HG03571 (cell line): ENCODE measurements around the gene C1orf116.

Experiments used
- ATAC-seq: cut with Tn5 transposase; IDR thresholded peaks from one replicate; pipeline ENCODE4 v1.9.1; 2021; ENCODE audit not compliant: unreplicated experiment

C1orf116 gene

DNA sequence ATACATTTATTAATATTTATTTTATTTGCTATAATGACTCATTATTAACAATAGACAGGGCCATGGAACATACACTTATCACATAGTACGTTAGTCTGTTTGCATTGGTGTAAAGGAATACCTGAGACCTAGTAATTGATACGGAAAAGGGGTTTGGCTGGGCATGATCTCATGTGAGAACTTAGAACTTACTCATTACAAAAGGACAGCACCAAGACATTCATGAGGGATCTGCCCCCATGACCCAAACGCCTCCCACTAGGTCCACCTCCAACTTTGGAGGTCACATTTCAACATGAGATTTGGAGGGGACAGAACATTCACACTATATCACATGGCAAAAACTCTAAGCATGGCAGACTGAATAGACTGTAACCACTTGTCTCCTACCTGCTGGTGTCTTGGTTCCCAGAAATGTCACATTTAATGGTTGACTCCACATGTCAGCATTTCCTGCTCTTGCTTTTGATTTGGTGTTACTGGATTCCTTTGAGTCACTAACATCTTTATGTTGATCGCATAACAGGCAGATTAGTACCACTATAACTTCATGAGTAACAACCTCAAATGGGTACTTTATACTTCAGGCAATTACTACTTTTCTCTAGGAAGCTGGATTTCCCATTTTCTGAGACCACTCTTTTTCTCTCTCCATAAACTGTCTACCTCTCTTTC lies 3.5 kb upstream of the C1orf116 start:
- no peak for ATAC-seq

DNA sequence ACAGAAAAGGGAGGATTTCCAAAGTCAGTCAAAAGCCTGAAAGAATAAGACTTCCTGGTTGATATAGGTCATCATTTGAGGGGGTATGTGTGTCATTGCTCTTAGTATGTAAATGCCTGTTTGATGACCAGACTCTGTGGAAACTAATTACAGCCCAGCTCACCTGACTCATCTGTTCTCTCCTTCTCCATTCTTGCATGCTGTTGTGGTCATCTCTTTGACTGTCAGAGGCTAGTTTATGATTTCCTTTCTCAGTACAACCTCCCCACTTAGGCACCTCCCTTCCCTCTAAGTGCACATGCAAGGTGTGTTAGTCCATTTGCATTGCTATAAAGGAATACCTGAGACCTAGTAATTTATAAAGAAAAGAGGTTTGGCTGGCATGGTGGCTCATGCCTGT lies 2.4 kb upstream of the C1orf116 start:
- ATAC-seq = no peak

DNA sequence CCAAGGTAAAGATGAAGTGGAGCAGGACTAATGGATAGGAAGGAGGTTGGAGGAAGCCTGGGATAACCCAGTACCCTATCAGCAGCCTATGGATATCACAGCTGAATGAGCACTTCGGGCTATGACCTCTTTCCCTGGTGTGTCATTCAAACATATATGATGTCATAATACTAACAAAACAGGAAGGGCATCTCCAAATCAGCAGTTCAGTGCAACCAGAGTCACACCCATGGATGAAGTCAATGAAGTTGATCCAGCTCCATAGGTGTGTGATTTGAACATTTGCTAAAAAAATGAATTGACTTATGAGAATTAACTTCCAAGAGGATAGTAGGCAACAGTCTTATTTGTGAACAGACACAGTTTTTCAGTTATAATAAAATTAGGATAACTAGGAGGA lies 1.7 kb upstream of the C1orf116 start:
- no peak for ATAC-seq

DNA sequence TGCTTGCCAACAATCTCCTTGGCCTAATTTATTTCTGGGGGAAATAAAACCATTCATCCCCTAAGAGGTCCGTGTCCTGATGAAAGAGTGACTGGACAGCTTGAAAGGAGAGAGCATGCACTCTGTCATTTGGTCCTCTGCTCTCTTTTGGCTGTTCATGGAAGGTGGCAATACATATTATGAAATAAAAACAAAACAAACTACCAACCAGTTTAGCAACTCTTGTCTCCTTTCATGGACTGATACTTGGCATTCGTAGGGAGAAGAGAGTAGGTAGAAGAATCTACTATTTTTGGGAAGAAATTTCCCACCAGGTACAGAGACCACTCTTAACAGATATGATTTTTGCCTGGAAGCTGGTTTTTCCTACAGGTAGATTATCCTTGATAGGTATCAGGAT lies 746 bp upstream of the C1orf116 start:
- no peak for ATAC-seq

DNA sequence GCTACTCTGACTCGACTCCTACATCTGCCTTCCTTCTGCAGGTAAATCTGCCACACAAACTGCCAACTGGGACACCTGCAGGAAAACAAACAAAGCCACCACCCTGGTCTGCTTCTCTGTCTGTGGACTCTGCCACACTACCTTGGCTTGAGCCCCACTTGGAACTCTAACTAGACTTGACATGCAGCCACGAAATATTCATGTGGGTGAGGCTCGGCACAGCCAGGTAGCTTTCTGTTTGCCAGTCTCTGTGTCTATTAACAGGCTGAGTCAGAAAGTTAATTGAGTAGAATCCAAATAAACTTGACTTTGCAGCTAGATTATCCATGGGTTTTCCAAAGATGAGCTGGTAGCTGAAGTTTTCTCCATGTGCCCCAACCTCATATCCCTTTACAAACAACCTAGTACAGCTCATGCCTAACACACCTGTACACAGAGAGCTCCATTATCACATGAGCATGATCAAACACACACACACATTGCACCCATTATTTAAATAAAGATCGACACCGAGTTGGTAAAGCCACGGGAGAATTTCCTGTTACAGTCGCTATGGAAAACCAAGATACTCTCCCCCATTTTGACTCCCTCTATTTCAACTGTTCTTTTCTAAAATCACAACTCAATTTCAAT lies 808 bp downstream of the C1orf116 start:
- no peak for ATAC-seq

DNA sequence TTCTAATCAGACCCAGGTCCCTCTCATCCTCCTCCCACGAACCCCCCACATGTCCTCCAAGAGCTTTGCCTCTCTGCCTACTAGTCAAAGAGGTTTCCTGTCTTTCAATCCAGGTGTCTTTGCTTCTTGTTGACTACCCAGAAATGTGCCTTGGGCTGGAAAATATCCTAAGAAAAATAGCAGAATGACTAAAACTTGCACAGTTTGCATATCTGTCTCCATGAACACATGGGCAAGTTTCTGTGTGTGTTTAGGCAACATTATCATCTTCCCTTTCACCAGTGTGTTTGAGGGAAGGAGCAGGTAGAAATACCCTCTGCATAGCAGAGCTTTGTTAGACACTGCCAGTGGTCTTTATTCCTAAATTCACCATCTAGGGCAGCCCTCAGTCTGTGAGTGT lies 1.5 kb downstream of the C1orf116 start:
- ATAC-seq = no peak

DNA sequence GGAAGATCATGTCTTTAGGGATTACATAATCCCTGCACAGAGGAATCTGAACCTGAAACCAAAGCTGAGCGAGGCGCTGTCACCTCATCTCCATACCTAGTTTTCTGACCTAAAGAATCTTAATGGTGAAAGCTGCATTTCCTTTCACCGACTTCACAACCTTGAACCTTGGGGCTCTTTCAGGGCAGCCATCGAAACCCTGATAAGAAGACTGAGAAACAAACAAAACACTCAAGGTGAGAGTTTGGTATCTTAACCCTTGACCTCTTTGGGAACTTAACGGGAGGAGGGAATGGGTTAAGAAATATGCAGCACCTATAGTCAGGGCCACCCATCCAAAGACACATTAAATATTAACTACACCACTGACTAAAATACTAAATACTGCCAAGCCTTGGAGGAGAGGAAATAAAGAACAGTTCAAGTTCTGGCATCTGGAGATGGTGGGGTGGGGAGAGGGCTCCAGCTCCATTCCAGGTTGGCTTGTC lies 2.0 kb downstream of the C1orf116 start:
- no peak for ATAC-seq

DNA sequence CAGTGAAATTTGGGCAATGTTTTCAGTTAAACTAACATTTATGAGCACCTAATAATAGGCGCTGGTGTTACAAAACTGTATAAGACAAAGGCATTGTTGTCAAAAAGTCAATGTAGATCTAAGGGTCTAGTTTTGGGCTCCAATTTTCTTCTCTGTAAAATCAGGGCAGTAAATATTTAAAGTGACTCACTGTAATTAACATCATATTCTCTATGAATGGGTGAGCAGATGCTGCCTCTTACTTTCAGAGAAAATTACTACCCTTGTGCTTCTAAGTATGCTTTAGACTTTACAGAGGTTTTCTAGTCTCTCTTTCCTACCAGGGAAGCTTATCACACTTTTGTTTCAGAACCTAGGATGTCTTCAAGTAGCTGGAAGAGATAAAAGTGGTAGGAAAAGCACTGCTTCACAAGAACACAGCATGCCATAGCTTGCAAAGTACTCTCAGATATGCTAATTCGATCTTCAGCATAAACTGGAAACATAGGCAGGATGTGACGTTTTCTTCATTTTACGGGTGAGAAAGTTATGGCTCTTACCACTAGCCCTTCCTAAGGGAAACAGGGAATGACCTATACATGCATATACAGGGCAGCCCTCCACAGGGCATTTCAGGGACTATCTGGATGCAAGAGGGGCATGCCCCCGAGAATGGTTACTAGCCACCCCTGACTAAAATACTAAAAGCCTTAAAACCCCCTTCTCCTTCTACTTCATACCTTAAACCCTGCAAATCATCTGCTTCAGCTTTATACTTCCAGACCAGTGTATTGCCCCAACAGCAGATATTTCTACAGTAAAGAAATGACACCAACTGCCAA lies 2.6 kb downstream of the C1orf116 start:
- no peak for ATAC-seq

DNA sequence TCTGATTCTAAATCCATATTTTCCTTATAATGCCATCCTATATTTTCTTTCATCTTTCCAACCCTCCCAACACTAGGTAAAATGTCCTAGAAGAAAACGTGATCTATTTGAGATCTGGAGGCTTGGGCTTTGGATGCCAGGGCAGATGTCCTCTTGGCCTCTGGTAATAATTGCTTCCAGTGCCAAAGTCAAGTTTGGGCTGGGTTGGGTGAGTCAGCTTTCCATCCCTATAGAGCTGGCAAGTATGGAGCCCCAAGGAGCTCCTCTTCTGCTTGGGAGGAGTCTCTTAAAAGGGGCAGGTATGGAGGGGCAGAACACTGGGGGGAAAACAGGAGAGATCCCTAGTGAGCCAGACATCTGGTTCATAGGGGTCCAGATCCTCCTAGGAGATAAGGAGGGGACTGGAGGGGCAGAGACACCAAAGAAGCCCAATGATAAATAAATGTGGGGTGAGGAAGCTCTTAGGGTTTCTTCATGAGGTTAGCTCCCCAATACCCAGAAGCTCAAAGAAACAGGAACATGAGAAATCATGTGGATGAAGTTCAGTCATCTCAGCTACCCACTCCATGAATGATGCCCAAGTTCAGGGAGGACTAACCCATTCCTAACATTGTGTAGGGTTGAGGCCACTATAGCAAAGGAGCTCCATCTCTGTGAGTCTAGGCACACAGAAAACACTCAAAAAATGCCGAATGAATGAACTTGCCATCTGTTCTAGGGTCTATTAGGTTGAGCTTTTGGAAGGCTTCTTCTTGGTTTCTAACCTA lies 3.5 kb downstream of the C1orf116 start:
- no peak for ATAC-seq

DNA sequence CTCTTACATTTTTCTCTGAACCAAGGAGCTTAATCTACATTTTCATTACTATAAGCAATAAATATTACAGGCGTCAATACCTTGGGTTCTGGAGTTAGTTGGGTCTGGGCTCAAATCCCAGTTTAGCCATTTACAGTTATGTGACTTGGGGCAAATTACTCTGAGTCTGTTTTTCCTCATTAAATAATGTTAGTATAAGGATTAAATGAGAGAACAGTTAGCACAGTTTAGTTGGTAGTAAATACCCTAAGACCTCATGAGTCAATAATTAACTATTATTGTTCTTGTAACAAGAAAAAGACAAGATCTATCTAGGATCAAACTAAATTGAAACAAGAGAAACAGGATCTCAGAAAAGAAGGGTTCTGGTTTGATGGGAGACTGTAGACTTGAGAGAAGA lies 4.6 kb downstream of the C1orf116 start:
- no peak for ATAC-seq

DNA sequence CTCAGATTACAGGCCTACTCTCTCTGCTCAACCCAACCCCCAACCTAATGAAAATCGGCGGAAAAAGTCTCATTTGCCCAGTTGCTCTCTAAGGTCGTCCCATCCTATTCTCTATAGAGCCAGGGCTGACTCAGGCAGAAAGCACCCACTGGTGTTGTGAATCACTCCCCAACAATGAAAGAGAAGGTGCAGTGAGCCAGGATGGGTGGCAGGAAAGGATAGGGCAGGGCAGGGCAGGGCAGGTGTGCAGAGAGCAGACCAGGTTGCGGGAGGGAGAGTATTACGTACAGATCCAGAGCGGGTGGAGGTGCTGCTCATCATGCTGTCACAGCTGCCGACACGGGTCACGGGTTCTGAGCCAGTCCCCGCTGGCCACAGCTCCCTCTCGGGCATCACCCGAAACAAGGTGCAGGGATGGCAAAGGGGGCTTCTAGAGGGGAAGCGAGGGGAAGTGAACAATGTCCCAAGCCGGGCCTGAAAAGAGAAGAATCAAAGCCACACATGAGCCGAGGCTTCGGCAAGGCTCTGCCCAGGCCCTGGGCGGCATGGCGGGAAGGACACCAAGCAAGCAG lies 5.3 kb downstream of the C1orf116 start:
- ATAC-seq = no peak

DNA sequence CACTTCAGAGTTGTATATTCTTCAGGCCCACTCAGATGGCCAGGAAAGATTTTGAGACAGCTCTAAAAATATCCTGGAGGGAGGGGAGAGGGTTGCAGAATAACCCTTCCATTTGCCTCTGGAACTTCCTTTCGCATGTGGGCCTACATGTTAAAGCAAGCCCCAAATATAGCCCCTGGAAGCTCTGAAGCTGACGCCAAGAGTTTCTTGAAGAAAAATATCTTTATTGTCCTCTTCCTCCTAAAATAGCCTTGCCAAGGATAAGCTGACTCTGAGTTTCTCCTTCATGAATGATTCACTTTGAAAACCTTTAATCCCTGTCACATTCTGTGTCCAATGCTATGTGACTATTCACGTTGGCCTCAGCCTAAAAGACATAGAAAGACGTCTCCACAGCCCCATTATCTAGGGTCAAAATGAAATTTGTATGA lies 6.4 kb downstream of the C1orf116 start:
- no peak for ATAC-seq

DNA sequence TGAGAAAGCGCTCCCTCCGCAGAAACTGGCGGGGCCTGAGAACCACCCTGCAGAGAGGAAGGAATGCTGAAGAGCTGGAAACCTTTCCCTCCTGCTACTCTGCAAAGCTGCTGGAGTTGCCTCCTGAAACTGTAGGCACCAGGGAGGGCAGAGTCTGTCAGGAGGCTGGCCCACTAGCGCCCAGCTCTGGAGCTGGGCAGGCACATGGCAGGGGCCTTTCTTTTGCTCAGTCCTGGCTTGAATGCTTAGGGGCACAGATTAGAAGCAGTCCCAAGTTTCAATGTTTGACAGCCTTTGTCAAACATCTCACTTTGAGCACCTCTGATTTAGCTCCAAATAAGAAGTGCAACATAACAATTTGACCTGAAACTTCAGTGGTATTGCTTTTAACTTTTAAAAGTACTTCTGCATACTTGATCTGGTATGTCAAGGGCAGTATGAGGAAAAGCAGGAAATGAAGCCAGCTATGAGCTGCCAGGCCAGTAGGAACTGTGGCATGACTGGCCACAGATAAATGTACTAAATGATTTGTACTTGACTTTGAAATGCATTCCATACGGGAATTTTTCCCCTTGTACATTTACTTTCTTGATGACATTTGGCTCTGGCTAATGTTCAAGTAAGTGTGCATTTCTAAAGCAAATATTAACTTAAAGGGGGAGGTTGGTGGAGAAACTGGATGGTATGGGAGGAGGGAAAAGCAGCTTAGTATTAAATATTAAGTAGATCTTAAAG lies 7.2 kb downstream of the C1orf116 start:
- no peak for ATAC-seq

DNA sequence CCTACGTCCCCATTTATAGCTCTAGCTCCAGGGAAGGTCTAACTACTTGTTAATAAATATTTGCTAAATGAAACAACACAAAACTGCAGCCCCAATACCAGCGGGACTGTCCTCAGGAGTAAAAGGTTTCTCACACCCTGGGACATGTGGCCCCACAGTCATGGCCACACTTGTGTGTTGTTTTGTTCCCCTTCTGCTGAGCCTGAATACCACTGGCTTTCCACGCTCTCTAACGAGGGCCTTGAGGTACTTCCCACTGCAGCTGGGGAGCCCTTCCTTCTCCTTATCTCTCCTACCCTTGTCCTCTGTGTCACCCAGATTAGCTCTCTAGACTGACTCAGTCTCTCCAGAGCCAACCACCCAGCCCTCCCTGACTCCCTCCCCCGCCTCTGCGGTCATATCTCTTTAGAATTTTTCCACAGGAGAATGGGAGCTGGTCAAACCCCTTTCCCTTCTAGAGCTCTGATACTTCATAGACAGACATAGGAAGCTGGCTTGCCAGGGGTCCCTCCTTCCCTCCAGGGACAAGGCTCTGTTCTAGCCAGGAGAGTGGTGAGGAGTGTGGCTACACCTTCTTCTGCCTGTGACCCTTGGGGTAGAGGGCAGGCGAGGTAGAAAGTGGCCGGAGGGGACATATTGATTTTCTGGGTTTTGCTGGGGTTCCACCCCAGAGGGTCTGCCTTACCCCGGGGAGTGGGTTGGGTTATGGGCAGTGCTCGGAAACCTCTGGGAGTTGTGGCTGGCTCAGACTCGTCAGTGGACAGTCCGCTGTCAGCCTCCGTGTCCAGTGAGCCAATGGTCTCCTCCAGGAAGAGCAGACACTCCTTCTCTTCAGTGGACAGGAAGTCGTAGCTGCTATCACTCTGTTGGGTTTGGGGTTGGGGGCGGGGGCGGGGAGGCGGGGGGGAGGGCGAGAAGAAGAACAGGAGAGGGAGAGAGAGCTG lies 8.1 kb downstream of the C1orf116 start:
- no peak for ATAC-seq

DNA sequence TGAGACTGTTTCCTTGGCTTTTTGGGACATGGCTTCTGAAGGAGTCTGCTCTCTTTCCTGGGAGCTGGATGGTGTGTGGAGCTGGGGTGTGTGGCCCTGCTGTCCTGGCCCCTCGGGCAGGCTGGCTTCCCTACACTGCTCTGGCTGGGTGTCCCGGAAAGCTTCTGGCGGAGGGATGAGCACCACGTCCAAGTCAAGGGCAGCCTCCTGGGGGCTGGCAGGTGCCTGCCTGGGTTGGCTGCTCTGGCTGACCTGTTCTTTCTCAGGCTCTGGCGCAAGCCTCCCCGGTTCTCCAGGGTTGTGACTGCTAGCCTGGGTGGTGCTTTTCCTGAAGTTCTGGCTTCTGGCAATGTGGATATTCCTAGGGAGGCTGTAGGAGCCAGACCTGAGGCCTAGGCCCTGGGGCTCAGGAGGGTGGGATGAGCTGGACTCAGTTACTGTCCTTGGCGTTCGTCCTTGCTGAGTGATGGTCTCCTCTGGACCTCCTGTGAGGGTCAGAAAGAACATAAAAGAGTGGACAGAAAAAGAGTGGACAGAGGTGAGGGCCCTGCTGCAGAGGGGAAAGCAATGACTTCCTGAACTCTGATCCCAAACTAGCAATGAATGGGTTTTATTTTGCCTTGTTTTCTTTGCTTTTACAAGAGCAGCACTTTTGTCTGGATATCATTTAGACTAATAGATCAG lies 9.4 kb downstream of the C1orf116 start:
- ATAC-seq = no peak

DNA sequence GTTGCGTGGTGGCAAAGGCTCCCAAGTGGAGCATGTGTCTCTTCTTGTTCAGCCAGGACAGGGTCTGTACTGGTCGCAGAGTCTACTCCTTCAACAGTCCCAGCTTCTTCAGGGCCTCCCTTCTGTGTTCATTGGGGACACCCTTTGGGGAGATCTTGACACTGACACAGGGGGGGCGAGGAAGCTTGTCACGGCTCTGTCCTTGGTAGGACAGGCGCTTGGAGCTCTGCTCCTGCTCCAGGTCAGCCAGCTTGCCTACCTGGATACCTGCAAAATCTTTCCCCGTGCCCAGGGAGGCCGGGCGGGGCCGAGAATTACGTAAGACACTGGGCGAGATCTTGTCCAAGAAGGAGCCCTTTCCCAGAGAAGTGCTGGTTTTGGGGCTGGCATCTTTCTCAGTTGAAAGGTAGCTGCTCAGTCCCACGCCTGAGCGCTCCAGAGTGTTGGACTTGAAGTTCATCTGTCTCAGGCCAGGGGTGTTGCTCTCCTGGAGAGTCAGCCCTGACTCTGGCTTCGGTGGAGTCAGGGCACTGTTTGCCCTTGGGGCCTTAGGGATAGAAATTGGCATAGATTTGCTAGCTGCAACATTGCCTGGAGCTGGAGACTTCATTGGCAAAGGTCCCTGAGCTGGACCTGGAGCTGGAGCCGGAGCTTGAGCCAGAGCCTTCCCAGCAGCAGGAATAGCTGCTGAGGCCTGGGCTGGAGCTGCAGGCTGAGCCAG lies 10.5 kb downstream of the C1orf116 start:
- no peak for ATAC-seq

DNA sequence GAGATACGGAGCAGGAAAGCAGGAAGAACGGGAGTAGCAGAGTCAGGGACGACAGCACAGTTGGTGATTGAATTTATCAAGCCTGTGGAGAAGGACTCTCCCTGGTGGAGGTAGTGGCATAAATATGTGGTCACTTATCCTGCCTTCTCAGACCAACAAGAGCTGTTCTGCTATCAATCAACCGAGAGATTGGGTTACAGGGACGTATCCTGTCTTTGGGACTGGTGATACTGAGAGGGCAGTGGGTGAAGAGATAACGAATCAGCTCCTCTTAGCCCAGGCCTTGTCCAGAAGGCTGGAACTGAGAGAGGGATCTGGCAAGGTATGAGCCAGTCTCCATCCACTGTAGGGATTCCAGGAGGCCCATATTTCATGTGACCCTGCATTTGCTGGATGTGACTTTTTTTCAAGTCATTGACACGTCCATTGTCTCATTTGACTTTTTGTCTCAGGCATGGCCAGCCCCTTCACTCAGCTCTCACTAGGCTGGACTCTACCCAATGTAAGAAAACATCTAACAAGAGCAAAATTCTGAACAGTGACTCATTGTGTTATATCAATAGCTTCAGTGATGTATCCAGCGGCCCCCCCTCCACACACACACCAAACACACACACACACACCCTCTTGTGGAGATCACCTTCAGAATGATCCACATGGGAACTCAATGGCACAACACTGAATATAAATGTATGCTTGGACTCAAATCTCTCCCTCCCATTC lies 11.3 kb downstream of the C1orf116 start:
- ATAC-seq = no peak
